Measurements from ENCODE around the gene KIAA1671.
A peak's percentile ranks its signal among the peaks of the same experiment; 100 is the strongest.
"Not testable (repeated sequence)": the region's sequence is repeated elsewhere in the genome, so short reads cannot be mapped to it uniquely, and the experiment has no call there.

KIAA1671 gene

GRCh38 chr22:25203082-25203481 lies 250.6 kb downstream of the KIAA1671 start:
- H3K4me1 ChIP-seq (ENCODE audit: control extremely low read depth in 1 of 4, control insufficient read depth in 4 of 4, insufficient read depth in 4 of 4, low read length in 3 of 4) = no peaks in the 10 kb centered on the region
- no peak overlapping the region for H3K27ac ChIP-seq (ENCODE audit: insufficient read depth in 1 of 2, low read depth in 1 of 2, low read length in 2 of 2, poor library complexity in 1 of 2, severe bottlenecking in 2 of 2)
- 94% methylated on average over 3 of the region's 4 CpGs for WGBS (ENCODE audit: insufficient coverage)
- POLR2A ChIA-PET = no interaction called here
- no peaks in the 10 kb centered on the region for H3K27me3 ChIP-seq (replicated peaks in 2 of 5; ENCODE audit: control insufficient read depth in 4 of 5, insufficient read depth in 5 of 5, low read length in 4 of 5)
- H3K36me3 ChIP-seq (ENCODE audit: control insufficient read depth in 4 of 4, insufficient read depth in 4 of 4, low read length in 3 of 4) = no peaks in the 10 kb centered on the region
- no peak for DNase-seq
- no peaks in the 10 kb centered on the region for H3K9me3 ChIP-seq (ENCODE audit: control extremely low read depth in 1 of 5, control insufficient read depth in 4 of 5, insufficient read depth in 2 of 5, low read depth in 1 of 5, low read length in 4 of 5)
- H3K4me3 ChIP-seq (ENCODE audit: control insufficient read depth in 1 of 7, extremely low read depth in 1 of 7, insufficient read depth in 4 of 7, low read depth in 2 of 7, low read length in 6 of 7) = no peak overlapping the region
- CTCF ChIA-PET = interaction anchor here (0.5 to 4.0 kb wide), 7 partner anchors 9 to 1913 kb away, joined by 3 to 17 read pairs (median 4); no protein-coding TSS in a partner anchor

DNA sequence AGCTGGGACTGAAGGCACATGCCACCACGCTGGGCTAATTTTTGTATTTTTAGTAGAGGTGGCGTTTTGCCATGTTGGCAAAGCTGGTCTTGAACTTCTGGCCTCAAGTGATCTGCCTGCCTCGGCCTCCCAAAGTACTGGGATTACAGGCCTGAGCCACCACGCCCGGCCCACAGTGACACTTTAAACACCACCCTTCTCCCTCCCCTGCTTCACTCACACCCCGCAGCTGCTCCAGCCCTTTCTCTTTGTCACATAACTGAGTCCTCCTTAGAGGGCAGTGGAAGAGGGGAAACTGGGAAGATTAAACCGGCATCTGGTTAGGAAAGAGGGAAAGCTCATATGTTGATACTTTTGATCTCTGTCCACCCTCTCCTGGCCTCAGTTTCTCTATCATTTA lies 252.0 kb downstream of the KIAA1671 start:
- CTCF ChIA-PET = interaction anchor here (1.0 kb wide), 1 partner anchor 13 kb away, joined by 3 read pairs; no protein-coding TSS in a partner anchor
- POLR2A ChIA-PET = not testable (repeated sequence)

DNA sequence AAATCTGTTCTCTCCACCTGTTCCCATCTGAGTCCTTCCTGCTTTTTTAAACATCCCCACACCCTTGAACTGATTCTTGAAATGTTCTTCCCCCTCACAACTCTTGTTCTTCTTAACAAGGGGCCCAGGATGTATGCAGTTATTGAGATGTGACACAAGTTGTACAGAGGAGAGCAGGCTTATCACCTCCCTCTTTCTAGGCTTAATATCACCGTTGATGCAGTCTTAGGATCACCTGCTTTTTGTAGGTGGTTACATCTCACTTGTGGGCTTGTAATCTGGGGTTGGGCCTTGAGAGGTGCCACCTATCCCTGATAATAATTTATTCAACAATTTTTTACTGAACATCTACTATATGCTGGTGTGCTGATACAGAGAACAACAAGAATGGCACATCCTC lies 253.3 kb downstream of the KIAA1671 start:
- H3K4me3 ChIP-seq (ENCODE audit: control insufficient read depth in 1 of 7, extremely low read depth in 1 of 7, insufficient read depth in 4 of 7, low read depth in 2 of 7, low read length in 6 of 7) = no peak overlapping the region
- ChIA-PET CTCF (no interaction called here), POLR2A (no interaction called here)
- no peaks in the 10 kb centered on the region for H3K9me3 ChIP-seq (ENCODE audit: control extremely low read depth in 1 of 5, control insufficient read depth in 4 of 5, insufficient read depth in 2 of 5, low read depth in 1 of 5, low read length in 4 of 5)
- H3K36me3 ChIP-seq (ENCODE audit: control insufficient read depth in 4 of 4, insufficient read depth in 4 of 4, low read length in 3 of 4) = no peaks in the 10 kb centered on the region
- no peaks in the 10 kb centered on the region for H3K27me3 ChIP-seq (replicated peaks in 2 of 5; ENCODE audit: control insufficient read depth in 4 of 5, insufficient read depth in 5 of 5, low read length in 4 of 5)
- H3K4me1 ChIP-seq (ENCODE audit: control extremely low read depth in 1 of 4, control insufficient read depth in 4 of 4, insufficient read depth in 4 of 4, low read length in 3 of 4) = no peaks in the 10 kb centered on the region
- no peak for DNase-seq
- WGBS (ENCODE audit: insufficient coverage) = no CpG with 5 or more reads among the region's 1 CpG
- no peak overlapping the region for H3K27ac ChIP-seq (ENCODE audit: insufficient read depth in 1 of 2, low read depth in 1 of 2, low read length in 2 of 2, poor library complexity in 1 of 2, severe bottlenecking in 2 of 2)

More for the DNA sequence above, 252.0 kb downstream of the KIAA1671 start:
- H3K27ac ChIP-seq (ENCODE audit: insufficient read depth in 1 of 2, low read depth in 1 of 2, low read length in 2 of 2, poor library complexity in 1 of 2, severe bottlenecking in 2 of 2); H3K9me3 ChIP-seq (ENCODE audit: control extremely low read depth in 1 of 5, control insufficient read depth in 4 of 5, insufficient read depth in 2 of 5, low read depth in 1 of 5, low read length in 4 of 5); H3K27me3 ChIP-seq (replicated peaks in 2 of 5; ENCODE audit: control insufficient read depth in 4 of 5, insufficient read depth in 5 of 5, low read length in 4 of 5); H3K36me3 ChIP-seq (ENCODE audit: control insufficient read depth in 4 of 4, insufficient read depth in 4 of 4, low read length in 3 of 4); DNase-seq; H3K4me3 ChIP-seq (ENCODE audit: control insufficient read depth in 1 of 7, extremely low read depth in 1 of 7, insufficient read depth in 4 of 7, low read depth in 2 of 7, low read length in 6 of 7); H3K4me1 ChIP-seq (ENCODE audit: control extremely low read depth in 1 of 4, control insufficient read depth in 4 of 4, insufficient read depth in 4 of 4, low read length in 3 of 4): not testable (repeated sequence)
- WGBS (ENCODE audit: insufficient coverage) = 96% methylated on average over 3 of the region's 7 CpGs

DNA sequence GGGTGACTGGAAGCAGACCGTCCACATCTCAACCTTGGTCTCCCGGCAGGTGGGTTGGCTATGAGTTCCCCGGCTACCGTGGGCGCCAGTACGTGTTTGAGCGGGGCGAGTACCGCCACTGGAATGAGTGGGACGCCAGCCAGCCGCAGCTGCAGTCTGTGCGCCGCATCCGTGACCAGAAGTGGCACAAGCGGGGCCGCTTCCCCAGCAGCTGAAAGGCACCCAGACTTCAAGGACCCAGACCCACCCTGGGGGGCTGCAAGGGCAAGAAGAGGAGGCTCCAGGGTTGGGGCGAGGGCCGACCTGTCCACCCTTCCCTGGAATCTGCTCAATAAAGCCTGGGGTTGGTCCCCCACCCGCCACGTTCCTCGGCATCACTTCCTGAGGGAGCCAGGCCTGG lies 254.5 kb downstream of the KIAA1671 start:
- Histone ChIP-seq H3K27ac (ENCODE audit: insufficient read depth in 1 of 2, low read depth in 1 of 2, low read length in 2 of 2, poor library complexity in 1 of 2, severe bottlenecking in 2 of 2) (no peak overlapping the region), H3K4me1 (ENCODE audit: control extremely low read depth in 1 of 4, control insufficient read depth in 4 of 4, insufficient read depth in 4 of 4, low read length in 3 of 4) (no peaks in the 10 kb centered on the region), H3K36me3 (ENCODE audit: control insufficient read depth in 4 of 4, insufficient read depth in 4 of 4, low read length in 3 of 4) (no peaks in the 10 kb centered on the region), H3K27me3 (replicated peaks in 2 of 5; ENCODE audit: control insufficient read depth in 4 of 5, insufficient read depth in 5 of 5, low read length in 4 of 5) (no peaks in the 10 kb centered on the region), H3K4me3 (ENCODE audit: control insufficient read depth in 1 of 7, extremely low read depth in 1 of 7, insufficient read depth in 4 of 7, low read depth in 2 of 7, low read length in 6 of 7) (no peak overlapping the region), H3K9me3 (ENCODE audit: control extremely low read depth in 1 of 5, control insufficient read depth in 4 of 5, insufficient read depth in 2 of 5, low read depth in 1 of 5, low read length in 4 of 5) (no peaks in the 10 kb centered on the region)
- ChIA-PET POLR2A (no interaction called here), CTCF (no interaction called here)
- WGBS (ENCODE audit: insufficient coverage) = 96% methylated on average over 18 of the region's 21 CpGs
- no peak for DNase-seq

DNA sequence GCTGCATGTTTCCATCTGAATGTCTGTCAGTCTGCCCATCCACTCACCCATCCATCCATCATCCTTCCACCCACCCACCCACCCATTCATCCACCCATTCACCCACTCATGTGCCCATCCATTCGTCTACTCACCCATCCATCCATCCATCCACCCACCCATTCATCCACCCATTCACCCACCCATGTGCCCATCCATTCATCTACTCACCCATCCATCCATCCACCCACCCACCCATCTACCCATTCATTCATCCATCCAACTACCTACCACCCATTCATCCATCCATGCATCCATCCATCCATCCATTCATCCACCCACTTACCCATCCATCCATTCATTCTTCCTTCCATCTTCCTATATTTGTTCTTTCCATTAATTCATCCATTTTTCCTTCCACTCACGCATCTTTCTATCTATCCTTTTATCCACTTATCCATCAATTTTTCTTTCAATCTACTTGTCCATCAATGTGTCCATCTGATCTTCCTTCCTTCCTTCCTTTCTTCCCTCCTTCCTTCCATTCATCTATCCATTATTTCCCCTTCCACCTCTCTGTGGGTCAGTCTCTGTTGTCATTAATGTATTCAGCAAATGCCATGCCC lies 255.1 kb downstream of the KIAA1671 start:
- ChIA-PET POLR2A (no interaction called here), CTCF (no interaction called here)
- H3K27ac ChIP-seq (ENCODE audit: insufficient read depth in 1 of 2, low read depth in 1 of 2, low read length in 2 of 2, poor library complexity in 1 of 2, severe bottlenecking in 2 of 2) = no peak overlapping the region
- no peaks in the 10 kb centered on the region for H3K9me3 ChIP-seq (ENCODE audit: control extremely low read depth in 1 of 5, control insufficient read depth in 4 of 5, insufficient read depth in 2 of 5, low read depth in 1 of 5, low read length in 4 of 5)
- 100% methylated on average over 1 of the region's 2 CpGs for WGBS (ENCODE audit: insufficient coverage)
- no peaks in the 10 kb centered on the region for H3K36me3 ChIP-seq (ENCODE audit: control insufficient read depth in 4 of 4, insufficient read depth in 4 of 4, low read length in 3 of 4)
- H3K4me1 ChIP-seq (ENCODE audit: control extremely low read depth in 1 of 4, control insufficient read depth in 4 of 4, insufficient read depth in 4 of 4, low read length in 3 of 4) = no peaks in the 10 kb centered on the region
- no peak overlapping the region for H3K4me3 ChIP-seq (ENCODE audit: control insufficient read depth in 1 of 7, extremely low read depth in 1 of 7, insufficient read depth in 4 of 7, low read depth in 2 of 7, low read length in 6 of 7)
- peaks cover 0 to 5% (median 0%) of the 10 kb centered on the region in 5 experiments for H3K27me3 ChIP-seq (replicated peaks in 2 of 5; ENCODE audit: control insufficient read depth in 4 of 5, insufficient read depth in 5 of 5, low read length in 4 of 5)
- no peak for DNase-seq

- Histone ChIP-seq H3K27ac (ENCODE audit: insufficient read depth in 1 of 2, low read depth in 1 of 2, low read length in 2 of 2, poor library complexity in 1 of 2, severe bottlenecking in 2 of 2) (no peak overlapping the region), H3K27me3 (replicated peaks in 2 of 5; ENCODE audit: control insufficient read depth in 4 of 5, insufficient read depth in 5 of 5, low read length in 4 of 5) (peaks cover 0 to 5% (median 0%) of the 10 kb centered on the region in 5 experiments), H3K4me1 (ENCODE audit: control extremely low read depth in 1 of 4, control insufficient read depth in 4 of 4, insufficient read depth in 4 of 4, low read length in 3 of 4) (no peaks in the 10 kb centered on the region), H3K36me3 (ENCODE audit: control insufficient read depth in 4 of 4, insufficient read depth in 4 of 4, low read length in 3 of 4) (no peaks in the 10 kb centered on the region), H3K9me3 (ENCODE audit: control extremely low read depth in 1 of 5, control insufficient read depth in 4 of 5, insufficient read depth in 2 of 5, low read depth in 1 of 5, low read length in 4 of 5) (peaks cover 0 to 2% (median 0%) of the 10 kb centered on the region in 5 experiments), H3K4me3 (ENCODE audit: control insufficient read depth in 1 of 7, extremely low read depth in 1 of 7, insufficient read depth in 4 of 7, low read depth in 2 of 7, low read length in 6 of 7) (no peak overlapping the region)
- DNase-seq = no peak
- 94% methylated on average over 2 of the region's 2 CpGs for WGBS (ENCODE audit: insufficient coverage)
- ChIA-PET POLR2A (no interaction called here), CTCF (no interaction called here)
Measured at GRCh38 chr22:25208328-25208727, 255.8 kb downstream of the KIAA1671 start.

GRCh38 chr22:25208743-25209505 lies 256.4 kb downstream of the KIAA1671 start:
- Histone ChIP-seq H3K9me3 (ENCODE audit: control extremely low read depth in 1 of 5, control insufficient read depth in 4 of 5, insufficient read depth in 2 of 5, low read depth in 1 of 5, low read length in 4 of 5) (peaks cover 0 to 3% (median 0%) of the 10 kb centered on the region in 5 experiments), H3K36me3 (ENCODE audit: control insufficient read depth in 4 of 4, insufficient read depth in 4 of 4, low read length in 3 of 4) (no peaks in the 10 kb centered on the region), H3K27ac (ENCODE audit: insufficient read depth in 1 of 2, low read depth in 1 of 2, low read length in 2 of 2, poor library complexity in 1 of 2, severe bottlenecking in 2 of 2) (no peak overlapping the region), H3K27me3 (replicated peaks in 2 of 5; ENCODE audit: control insufficient read depth in 4 of 5, insufficient read depth in 5 of 5, low read length in 4 of 5) (peaks cover 0 to 5% (median 0%) of the 10 kb centered on the region in 5 experiments), H3K4me3 (ENCODE audit: control insufficient read depth in 1 of 7, extremely low read depth in 1 of 7, insufficient read depth in 4 of 7, low read depth in 2 of 7, low read length in 6 of 7) (no peak overlapping the region), H3K4me1 (ENCODE audit: control extremely low read depth in 1 of 4, control insufficient read depth in 4 of 4, insufficient read depth in 4 of 4, low read length in 3 of 4) (no peaks in the 10 kb centered on the region)
- CTCF ChIA-PET = no interaction called here
- POLR2A ChIA-PET = no interaction called here
- WGBS (ENCODE audit: insufficient coverage) = 96% methylated on average over 12 of the region's 17 CpGs
- peak in 1 of 3 donors; percentile 3 for DNase-seq

Measured in common myeloid progenitor, CD34-positive (primary cell).